IPS-NIHi11 (cell line): ENCODE results near the gene CEP57.
"Not testable (repeated sequence)": the region's sequence is repeated elsewhere in the genome, so short reads cannot be mapped to it uniquely, and the experiment has no call there.

Source experiments
- DNase-seq: peaks from one replicate; pipeline ENCODE4 v3.0.0; 2012; ENCODE audit warnings: mixed read lengths, low spot score

Gene CEP57

DNA sequence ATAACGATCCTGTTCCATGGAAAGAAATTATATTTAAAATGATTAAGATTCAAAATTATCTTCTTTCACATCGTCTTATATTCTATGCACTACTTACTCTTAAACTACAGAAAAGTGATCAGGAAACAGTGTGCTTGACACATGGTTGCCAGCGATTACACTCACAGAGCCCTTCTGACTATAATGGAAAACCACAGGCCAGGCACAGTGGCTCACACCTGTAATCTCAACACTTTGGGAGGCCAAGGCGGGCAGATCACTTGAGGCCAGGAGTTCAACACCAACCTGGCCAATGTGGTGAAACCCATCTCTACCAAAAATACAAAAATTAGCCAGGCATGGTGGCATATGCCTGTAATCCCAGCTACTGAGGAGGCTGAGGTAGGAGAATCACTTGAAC lies 69.7 kb downstream of the CEP57 start:
- DNase-seq, result not testable (repeated sequence)

- no peak for DNase-seq
Observed at GRCh38 chr11:95863486-95864140, 73.3 kb downstream of the CEP57 start.

DNA sequence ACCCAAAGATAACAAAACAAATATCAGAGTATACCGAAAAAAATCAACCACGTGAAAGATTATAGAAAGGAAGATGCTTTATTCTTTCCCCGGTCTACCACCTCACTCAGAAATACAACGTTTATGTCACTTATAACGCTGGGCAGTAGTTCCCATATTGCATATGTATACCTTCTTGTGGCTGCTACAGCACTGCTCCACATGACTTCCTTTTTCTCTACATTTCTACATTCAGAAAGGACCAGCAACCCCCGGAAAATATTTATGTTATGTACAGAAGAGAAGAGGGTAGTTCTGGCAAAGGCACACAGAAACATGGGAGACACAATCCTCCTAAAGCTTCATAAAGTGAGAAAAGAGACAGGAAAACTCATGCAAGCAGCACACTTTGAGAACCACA lies 76.8 kb downstream of the CEP57 start:
- DNase-seq, result no peak

GRCh38 chr11:95870877-95871276 lies 80.6 kb downstream of the CEP57 start:
- DNase-seq, result not testable (repeated sequence)

DNA sequence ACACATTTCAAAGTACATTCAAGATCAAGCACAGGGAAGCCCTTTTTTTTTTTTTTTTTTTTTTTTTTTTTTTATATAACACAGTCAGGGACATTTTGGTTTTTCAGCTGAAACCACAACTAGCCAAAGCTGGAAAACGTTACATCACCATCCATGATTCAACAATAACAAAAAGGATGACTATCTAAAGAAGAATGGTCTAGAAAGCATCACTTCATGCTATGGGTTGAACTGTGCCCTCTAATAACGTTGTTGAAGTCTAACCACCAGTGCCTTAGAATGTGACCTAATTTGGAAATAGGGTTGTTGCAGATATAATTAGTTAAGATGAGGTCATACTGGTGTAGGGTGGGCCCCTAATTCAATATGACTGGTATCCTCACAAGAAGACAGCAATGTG lies 87.0 kb downstream of the CEP57 start:
- no peak for DNase-seq
